ENCODE measurements around the gene FKRP.
"Not testable (repeated sequence)": the region's sequence is repeated elsewhere in the genome, so short reads cannot be mapped to it uniquely, and the experiment has no call there.

The FKRP gene

DNA sequence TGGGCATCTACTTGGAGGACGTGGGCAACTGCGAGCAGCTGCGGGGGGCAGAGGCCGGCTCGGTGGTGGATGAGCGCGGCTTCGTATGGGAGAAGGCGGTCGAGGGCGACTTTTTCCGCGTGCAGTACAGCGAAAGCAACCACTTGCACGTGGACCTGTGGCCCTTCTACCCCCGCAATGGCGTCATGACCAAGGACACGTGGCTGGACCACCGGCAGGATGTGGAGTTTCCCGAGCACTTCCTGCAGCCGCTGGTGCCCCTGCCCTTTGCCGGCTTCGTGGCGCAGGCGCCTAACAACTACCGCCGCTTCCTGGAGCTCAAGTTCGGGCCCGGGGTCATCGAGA is 10.7 kb downstream of the FKRP start:
- Histone ChIP-seq H3K27me3 (ENCODE audit: insufficient read depth, poor library complexity, severe bottlenecking) (no peaks in the 10 kb centered on the region), H3K9me3 (ENCODE audit: severe bottlenecking) (no peaks in the 10 kb centered on the region), H3K36me3 (ENCODE audit: low read depth) (no peaks in the 10 kb centered on the region), H3K4me3 (ENCODE audit: severe bottlenecking) (no peak overlapping the region), H3K27ac (ENCODE audit: poor library complexity, severe bottlenecking) (no peak overlapping the region), H3K4me1 (ENCODE audit: insufficient read depth, poor library complexity, severe bottlenecking) (peaks cover 13% of the 10 kb centered on the region)
- TF ChIP-seq, protein P1, sequence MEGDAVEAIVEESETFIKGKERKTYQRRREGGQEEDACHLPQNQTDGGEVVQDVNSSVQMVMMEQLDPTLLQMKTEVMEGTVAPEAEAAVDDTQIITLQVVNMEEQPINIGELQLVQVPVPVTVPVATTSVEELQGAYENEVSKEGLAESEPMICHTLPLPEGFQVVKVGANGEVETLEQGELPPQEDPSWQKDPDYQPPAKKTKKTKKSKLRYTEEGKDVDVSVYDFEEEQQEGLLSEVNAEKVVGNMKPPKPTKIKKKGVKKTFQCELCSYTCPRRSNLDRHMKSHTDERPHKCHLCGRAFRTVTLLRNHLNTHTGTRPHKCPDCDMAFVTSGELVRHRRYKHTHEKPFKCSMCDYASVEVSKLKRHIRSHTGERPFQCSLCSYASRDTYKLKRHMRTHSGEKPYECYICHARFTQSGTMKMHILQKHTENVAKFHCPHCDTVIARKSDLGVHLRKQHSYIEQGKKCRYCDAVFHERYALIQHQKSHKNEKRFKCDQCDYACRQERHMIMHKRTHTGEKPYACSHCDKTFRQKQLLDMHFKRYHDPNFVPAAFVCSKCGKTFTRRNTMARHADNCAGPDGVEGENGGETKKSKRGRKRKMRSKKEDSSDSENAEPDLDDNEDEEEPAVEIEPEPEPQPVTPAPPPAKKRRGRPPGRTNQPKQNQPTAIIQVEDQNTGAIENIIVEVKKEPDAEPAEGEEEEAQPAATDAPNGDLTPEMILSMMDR (IDR thresholded peaks at IDR 0.05; ENCODE audit: poor library complexity, severe bottlenecking): no peak
- ATAC-seq (ENCODE audit: low read depth) (no peak), DNase-seq (ENCODE audit: low spot score) (no peak)

DNA sequence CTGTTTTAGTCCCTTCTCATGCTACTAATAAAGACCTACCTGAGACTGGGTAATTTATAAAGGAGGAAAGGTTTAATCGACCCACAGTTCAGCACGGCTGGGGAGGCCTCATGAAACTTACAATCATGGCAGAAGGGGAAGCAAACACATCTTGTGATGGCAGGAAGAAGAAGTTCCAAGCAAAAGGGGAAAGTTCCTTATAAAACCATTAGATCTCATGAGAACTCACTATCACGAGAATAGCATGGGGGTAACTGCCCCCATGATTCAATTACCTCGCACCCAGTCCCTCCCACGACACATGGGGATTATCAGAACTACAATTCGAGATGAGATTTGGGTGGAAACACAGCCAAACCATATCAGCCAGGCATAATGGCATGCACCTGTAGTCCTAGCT is 13.3 kb downstream of the FKRP start:
- TF ChIP-seq, protein P1 (IDR thresholded peaks at IDR 0.05; ENCODE audit: poor library complexity, severe bottlenecking): no peak
- H3K4me1 ChIP-seq (ENCODE audit: insufficient read depth, poor library complexity, severe bottlenecking): peaks cover 32% of the 10 kb centered on the region
- H3K27me3 ChIP-seq (ENCODE audit: insufficient read depth, poor library complexity, severe bottlenecking): no peaks in the 10 kb centered on the region
- H3K4me3 ChIP-seq (ENCODE audit: severe bottlenecking): no peak overlapping the region
- H3K27ac ChIP-seq (ENCODE audit: poor library complexity, severe bottlenecking): peak overlapping the region; percentile 81
- ATAC-seq (ENCODE audit: low read depth) (no peak), DNase-seq (ENCODE audit: low spot score) (no peak)
- no peaks in the 10 kb centered on the region for H3K36me3 ChIP-seq (ENCODE audit: low read depth)
- no peaks in the 10 kb centered on the region for H3K9me3 ChIP-seq (ENCODE audit: severe bottlenecking)

DNA sequence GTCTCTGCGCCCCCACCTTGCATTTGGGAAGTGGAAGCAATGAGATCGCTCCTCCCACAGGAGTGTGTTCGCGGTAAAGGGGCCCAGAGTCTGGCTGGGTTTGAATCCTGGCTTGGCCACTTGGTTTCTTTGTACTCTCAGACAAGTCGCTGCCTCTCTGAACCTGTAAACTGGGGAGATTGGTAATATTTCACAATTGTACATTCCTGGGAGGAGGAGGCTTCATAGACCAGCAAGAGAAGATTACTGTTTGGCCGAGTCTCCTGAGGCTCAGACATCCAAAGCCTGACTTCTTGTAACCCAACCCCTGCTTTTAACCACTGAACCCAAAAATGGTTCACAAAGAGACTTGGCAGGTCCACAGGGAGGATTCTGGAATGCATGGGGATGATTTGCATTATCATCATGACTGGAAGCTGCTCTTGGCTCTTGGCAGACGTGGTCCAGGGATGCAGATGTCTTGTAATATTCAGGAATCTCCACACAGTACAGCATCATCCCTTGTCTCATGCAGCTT is 14.0 kb downstream of the FKRP start:
- Histone ChIP-seq H3K9me3 (ENCODE audit: severe bottlenecking) (no peaks in the 10 kb centered on the region), H3K27me3 (ENCODE audit: insufficient read depth, poor library complexity, severe bottlenecking) (no peaks in the 10 kb centered on the region), H3K4me1 (ENCODE audit: insufficient read depth, poor library complexity, severe bottlenecking) (peaks cover 32% of the 10 kb centered on the region), H3K36me3 (ENCODE audit: low read depth) (no peaks in the 10 kb centered on the region), H3K4me3 (ENCODE audit: severe bottlenecking) (no peak overlapping the region), H3K27ac (ENCODE audit: poor library complexity, severe bottlenecking) (peak overlapping the region; percentile 81)
- ATAC-seq (ENCODE audit: low read depth) (peak; percentile 17; the same call in 2 of the 3 replicates), DNase-seq (ENCODE audit: low spot score) (no peak)
- TF ChIP-seq, protein P1 (IDR thresholded peaks at IDR 0.05; ENCODE audit: poor library complexity, severe bottlenecking): no peak

DNA sequence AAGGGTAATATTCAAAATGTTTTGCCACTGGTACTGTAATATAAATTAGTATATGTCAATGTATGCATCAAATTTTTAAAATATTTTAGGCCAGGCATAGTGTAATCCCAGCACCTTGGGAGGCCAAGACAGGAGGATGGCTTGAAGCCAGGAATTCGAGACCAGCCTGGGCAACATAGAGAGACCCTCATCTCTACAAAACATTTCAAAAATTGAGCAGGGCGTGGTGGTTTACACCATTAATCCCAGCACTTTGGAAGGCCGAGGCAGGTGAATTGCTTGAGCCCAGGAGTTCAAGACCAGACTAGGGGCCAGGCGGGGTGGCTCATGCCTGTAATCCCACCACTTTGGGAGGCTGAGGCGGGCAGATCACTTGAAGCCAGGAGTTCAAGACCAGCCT is 14.5 kb downstream of the FKRP start:
- H3K4me1 ChIP-seq (ENCODE audit: insufficient read depth, poor library complexity, severe bottlenecking): peaks cover 32% of the 10 kb centered on the region
- peak overlapping the region; percentile 81 for H3K27ac ChIP-seq (ENCODE audit: poor library complexity, severe bottlenecking)
- H3K27me3 ChIP-seq (ENCODE audit: insufficient read depth, poor library complexity, severe bottlenecking): no peaks in the 10 kb centered on the region
- DNase-seq (ENCODE audit: low spot score): no peak
- H3K9me3 ChIP-seq (ENCODE audit: severe bottlenecking): no peaks in the 10 kb centered on the region
- ATAC-seq (ENCODE audit: low read depth): no peak
- TF ChIP-seq, protein P1 (IDR thresholded peaks at IDR 0.05; ENCODE audit: poor library complexity, severe bottlenecking): no peak
- no peak overlapping the region for H3K4me3 ChIP-seq (ENCODE audit: severe bottlenecking)
- H3K36me3 ChIP-seq (ENCODE audit: low read depth): no peaks in the 10 kb centered on the region

DNA sequence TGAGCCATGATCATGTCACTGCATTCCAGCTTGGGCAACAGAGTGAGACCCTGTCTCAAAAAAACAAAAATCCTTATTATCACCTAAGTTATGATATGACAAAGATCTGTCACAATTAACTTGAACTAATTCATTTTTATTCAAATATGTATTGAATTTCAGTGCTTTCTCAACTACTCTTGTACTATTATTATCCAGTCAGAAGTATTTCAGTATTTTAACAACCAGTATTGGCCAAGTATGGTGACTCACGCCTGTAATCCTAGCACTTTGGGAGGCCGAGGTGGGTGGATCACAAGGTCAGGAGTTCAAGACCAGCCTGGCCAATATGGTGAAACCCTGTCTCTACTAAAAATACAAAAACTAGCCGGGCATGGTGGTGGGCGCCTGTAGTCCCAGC is 15.0 kb downstream of the FKRP start:
- H3K4me3 ChIP-seq (ENCODE audit: severe bottlenecking); DNase-seq (ENCODE audit: low spot score); H3K27me3 ChIP-seq (ENCODE audit: insufficient read depth, poor library complexity, severe bottlenecking); H3K9me3 ChIP-seq (ENCODE audit: severe bottlenecking); ATAC-seq (ENCODE audit: low read depth); H3K36me3 ChIP-seq (ENCODE audit: low read depth): not testable (repeated sequence)
- H3K4me1 ChIP-seq (ENCODE audit: insufficient read depth, poor library complexity, severe bottlenecking): peaks cover 32% of the 10 kb centered on the region
- H3K27ac ChIP-seq (ENCODE audit: poor library complexity, severe bottlenecking): peak overlapping the region; percentile 81
